ENCODE results near the gene ZNF652.

GRCh38 chr17:49390548-49391324 is 28.7 kb upstream of the ZNF652 start:
- TF ChIP-seq CTCF (IDR thresholded peaks at IDR 0.05; ENCODE audit: low read depth, low read length), result no peak
- no peak for TF ChIP-seq EZH2phosphoT487 (IDR thresholded peaks at IDR 0.05; ENCODE audit: low read depth)

All from OCI-LY3 (cell line).